HepG2 (cell line): ENCODE measurements around the gene MBLAC1. TPM values are rescaled to one million over a fixed set of nuclear protein-coding genes. Genes with fewer than 3 reads are reported as not detected.

Experiments used
- ARID2 ChIP-seq: sonication (generic); formaldehyde crosslinking; IDR thresholded peaks from 2 replicates; pipeline ENCODE4 v1.8.1; 2022; ENCODE audit warnings: mild to moderate bottlenecking, missing genetic modification reagents, borderline replicate concordance
- EED ChIP-seq: sonication (generic); formaldehyde crosslinking; IDR thresholded peaks from 2 replicates; pipeline ENCODE4 v1.5.0; 2020; ENCODE audit warnings: mild to moderate bottlenecking, missing genetic modification reagents
- EHMT2 ChIP-seq: fragments of 200-600 bp; sonication (generic); IDR thresholded peaks from 2 replicates; pipeline ENCODE4 v1.7.0; 2017; ENCODE audit warnings: antibody characterized with exemption, low read depth, low read length, borderline replicate concordance
- ELF4 ChIP-seq: sonication (generic); formaldehyde crosslinking; IDR thresholded peaks from 2 replicates; pipeline ENCODE4 v1.5.0; 2020; ENCODE audit warnings: missing genetic modification reagents, mild to moderate bottlenecking, moderate library complexity, borderline replicate concordance
- FOXK2 ChIP-seq: fragments of 450-650 bp; IDR thresholded peaks from 2 replicates; pipeline ENCODE4 v1.6.1; 2016
- GATA4 ChIP-seq: sonication (generic); IDR thresholded peaks from 2 replicates; pipeline ENCODE4 v1.6.1; 2016; ENCODE audit warnings: antibody characterized with exemption, low read depth, borderline replicate concordance
- GTF3A ChIP-seq: sonication (generic); formaldehyde crosslinking; conservative IDR thresholded peaks from 2 replicates; pipeline ENCODE4 v1.4.0; 2020; ENCODE audit warnings: mild to moderate bottlenecking, missing genetic modification reagents
- HHEX ChIP-seq: IDR thresholded peaks from 2 replicates; pipeline ENCODE4 v1.6.1; 2016; ENCODE audit warnings: control low read depth
- HNF4G ChIP-seq, 2 experiments: sonication (generic) in 1 of 2; formaldehyde crosslinking in 1 of 2; IDR thresholded peaks; 2 replicates each; pipeline versions ENCODE4 v1.4.0 to v1.6.1; 2011 to 2020; ENCODE audit warnings: borderline replicate concordance in 2 of 2, low read depth in 2 of 2, mild to moderate bottlenecking in 2 of 2, low read length in 1 of 2, missing genetic modification reagents in 1 of 2, moderate library complexity in 1 of 2
- ISL2 ChIP-seq: sonication (generic); formaldehyde crosslinking; IDR thresholded peaks from 2 replicates; pipeline ENCODE4 v1.5.0; 2020; ENCODE audit warnings: missing genetic modification reagents
- JDP2 ChIP-seq: sonication (generic); formaldehyde crosslinking; IDR thresholded peaks from 2 replicates; pipeline ENCODE4 v1.8.1; 2022; ENCODE audit warnings: missing genetic modification reagents, borderline replicate concordance
- KDM6A ChIP-seq: IDR thresholded peaks from 2 replicates; pipeline ENCODE4 v1.6.1; 2016; ENCODE audit warnings: low read depth
- KMT2B ChIP-seq: IDR thresholded peaks from 2 replicates; pipeline ENCODE4 v1.6.1; 2016; ENCODE audit warnings: missing genetic modification reagents, missing compliant biosample characterization
- NCOR1 ChIP-seq: fragments of 200-600 bp; sonication (generic); IDR thresholded peaks from 2 replicates; pipeline ENCODE4 v1.7.0; 2017; ENCODE audit warnings: antibody characterized with exemption, low read length, borderline replicate concordance
- PAF1 ChIP-seq: IDR thresholded peaks from 2 replicates; pipeline ENCODE4 v1.6.1; 2016; ENCODE audit warnings: missing genetic modification reagents, missing compliant biosample characterization
- SMYD3 ChIP-seq: sonication (generic); formaldehyde crosslinking; IDR thresholded peaks from 2 replicates; pipeline ENCODE4 v1.8.1; 2023; ENCODE audit warnings: mild to moderate bottlenecking, missing genetic modification reagents
- THYN1 ChIP-seq: sonication (generic); formaldehyde crosslinking; IDR thresholded peaks from 2 replicates; pipeline ENCODE4 v1.8.1; 2023; ENCODE audit warnings: low read depth, mild to moderate bottlenecking, moderate library complexity, missing genetic modification reagents, borderline replicate concordance
- ZBTB1 ChIP-seq: sonication (generic); formaldehyde crosslinking; IDR thresholded peaks from 2 replicates; pipeline ENCODE4 v1.4.0; 2020; ENCODE audit warnings: missing genetic modification reagents, borderline replicate concordance
- ZFY ChIP-seq: sonication (generic); formaldehyde crosslinking; IDR thresholded peaks from 2 replicates; pipeline ENCODE4 v1.4.0; 2020; ENCODE audit warnings: missing genetic modification reagents
- ZMAT3 ChIP-seq: sonication (generic); formaldehyde crosslinking; conservative IDR thresholded peaks from 2 replicates; pipeline ENCODE4 v1.7.0; 2021; ENCODE audit warnings: missing genetic modification reagents
- ZNF235 ChIP-seq: sonication (generic); formaldehyde crosslinking; IDR thresholded peaks from 2 replicates; pipeline ENCODE4 v1.8.1; 2023; ENCODE audit warnings: mild to moderate bottlenecking, missing genetic modification reagents, borderline replicate concordance
- ZSCAN20 ChIP-seq: sonication (generic); formaldehyde crosslinking; IDR thresholded peaks from 2 replicates; pipeline ENCODE4 v1.4.0; 2020; ENCODE audit warnings: missing genetic modification reagents, mild to moderate bottlenecking, borderline replicate concordance
- polyA plus RNA-seq, 8 experiments: library from polyadenylated mRNA; depleted of rRNA in 3 of 8; stranded (reverse) in 7 of 8; unstranded in 1 of 8; fragments of >200 nt; fragmentation: Illumina TruSeq in 4 of 8; extraction: Trizol in 4 of 8; gene quantifications; 2 replicates each; pipeline versions ENCODE4 v1.2.1 to v1.2.3, GENCODE V29; 2011 to 2016; ENCODE audit warnings: low read depth in 4 of 8, missing spikeins in 1 of 8, mixed read lengths in 1 of 8; ENCODE audit not compliant: insufficient read depth in 1 of 8
- total RNA-seq, 5 experiments: library from RNA; depleted of rRNA; stranded (reverse); fragments of >200 nt; fragmentation: Illumina TruSeq; extraction: Trizol; gene quantifications; 2 replicates each; pipeline ENCODE4 v1.2.3, GENCODE V29; 2016; ENCODE audit warnings: low read depth in 1 of 5
- TF ChIP-seq, protein P1 (sequence below): sonication (generic); formaldehyde crosslinking; IDR thresholded peaks from 2 replicates; pipeline ENCODE4 v1.5.0; 2020; ENCODE audit warnings: mild to moderate bottlenecking, low read depth, missing genetic modification reagents, borderline replicate concordance
- TF ChIP-seq, protein P2 (sequence below): sonication (generic); formaldehyde crosslinking; IDR thresholded peaks from 2 replicates; pipeline ENCODE4 v1.4.0; 2020; ENCODE audit warnings: mild to moderate bottlenecking, missing genetic modification reagents
- TF ChIP-seq, protein P3 (sequence below): sonication (generic); formaldehyde crosslinking; IDR thresholded peaks from 2 replicates; pipeline ENCODE4; 2020; ENCODE audit warnings: missing genetic modification reagents, mild to moderate bottlenecking, borderline replicate concordance

Gene MBLAC1
- total and polyA plus RNA-seq, 2 of the 13 experiments (the other 11 are each of a cell fraction or from before 2014, with no cell fraction given): 0.79 to 2.1 TPM

- TF ChIP-seq, protein P1, sequence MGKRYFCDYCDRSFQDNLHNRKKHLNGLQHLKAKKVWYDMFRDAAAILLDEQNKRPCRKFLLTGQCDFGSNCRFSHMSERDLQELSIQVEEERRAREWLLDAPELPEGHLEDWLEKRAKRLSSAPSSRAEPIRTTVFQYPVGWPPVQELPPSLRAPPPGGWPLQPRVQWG (CRISPR knock-in tag): no peak
- TF ChIP-seq ZNF235 (CRISPR knock-in tag): no peak; the same call in 1 of the 2 replicates
- TF ChIP-seq, protein P2, sequence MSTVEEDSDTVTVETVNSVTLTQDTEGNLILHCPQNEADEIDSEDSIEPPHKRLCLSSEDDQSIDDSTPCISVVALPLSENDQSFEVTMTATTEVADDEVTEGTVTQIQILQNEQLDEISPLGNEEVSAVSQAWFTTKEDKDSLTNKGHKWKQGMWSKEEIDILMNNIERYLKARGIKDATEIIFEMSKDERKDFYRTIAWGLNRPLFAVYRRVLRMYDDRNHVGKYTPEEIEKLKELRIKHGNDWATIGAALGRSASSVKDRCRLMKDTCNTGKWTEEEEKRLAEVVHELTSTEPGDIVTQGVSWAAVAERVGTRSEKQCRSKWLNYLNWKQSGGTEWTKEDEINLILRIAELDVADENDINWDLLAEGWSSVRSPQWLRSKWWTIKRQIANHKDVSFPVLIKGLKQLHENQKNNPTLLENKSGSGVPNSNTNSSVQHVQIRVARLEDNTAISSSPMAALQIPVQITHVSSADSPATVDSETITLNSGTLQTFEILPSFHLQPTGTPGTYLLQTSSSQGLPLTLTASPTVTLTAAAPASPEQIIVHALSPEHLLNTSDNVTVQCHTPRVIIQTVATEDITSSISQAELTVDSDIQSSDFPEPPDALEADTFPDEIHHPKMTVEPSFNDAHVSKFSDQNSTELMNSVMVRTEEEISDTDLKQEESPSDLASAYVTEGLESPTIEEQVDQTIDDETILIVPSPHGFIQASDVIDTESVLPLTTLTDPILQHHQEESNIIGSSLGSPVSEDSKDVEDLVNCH (CRISPR knock-in tag): no peak
- TF ChIP-seq ELF4 (CRISPR knock-in tag): peak; percentile 52; the same call in 1 of the 2 replicates
- TF ChIP-seq NCOR1: no peak
- no peak for TF ChIP-seq THYN1 (CRISPR knock-in tag)
- TF ChIP-seq FOXK2: no peak
- 0 out of 2 replicates have a peak, but pooled peaks have one; percentile 20 for TF ChIP-seq ZMAT3 (CRISPR knock-in tag)
- no peak for TF ChIP-seq SMYD3
- no peak for TF ChIP-seq PAF1
- peak; percentile 75 for TF ChIP-seq KMT2B (CRISPR knock-in tag)
- no peak for TF ChIP-seq ZFY
- no peak for TF ChIP-seq KDM6A (CRISPR knock-in tag)
- no peak for TF ChIP-seq ZBTB1
- TF ChIP-seq EED (CRISPR knock-in tag): no peak
- no peak for TF ChIP-seq GTF3A
- TF ChIP-seq, protein P3, sequence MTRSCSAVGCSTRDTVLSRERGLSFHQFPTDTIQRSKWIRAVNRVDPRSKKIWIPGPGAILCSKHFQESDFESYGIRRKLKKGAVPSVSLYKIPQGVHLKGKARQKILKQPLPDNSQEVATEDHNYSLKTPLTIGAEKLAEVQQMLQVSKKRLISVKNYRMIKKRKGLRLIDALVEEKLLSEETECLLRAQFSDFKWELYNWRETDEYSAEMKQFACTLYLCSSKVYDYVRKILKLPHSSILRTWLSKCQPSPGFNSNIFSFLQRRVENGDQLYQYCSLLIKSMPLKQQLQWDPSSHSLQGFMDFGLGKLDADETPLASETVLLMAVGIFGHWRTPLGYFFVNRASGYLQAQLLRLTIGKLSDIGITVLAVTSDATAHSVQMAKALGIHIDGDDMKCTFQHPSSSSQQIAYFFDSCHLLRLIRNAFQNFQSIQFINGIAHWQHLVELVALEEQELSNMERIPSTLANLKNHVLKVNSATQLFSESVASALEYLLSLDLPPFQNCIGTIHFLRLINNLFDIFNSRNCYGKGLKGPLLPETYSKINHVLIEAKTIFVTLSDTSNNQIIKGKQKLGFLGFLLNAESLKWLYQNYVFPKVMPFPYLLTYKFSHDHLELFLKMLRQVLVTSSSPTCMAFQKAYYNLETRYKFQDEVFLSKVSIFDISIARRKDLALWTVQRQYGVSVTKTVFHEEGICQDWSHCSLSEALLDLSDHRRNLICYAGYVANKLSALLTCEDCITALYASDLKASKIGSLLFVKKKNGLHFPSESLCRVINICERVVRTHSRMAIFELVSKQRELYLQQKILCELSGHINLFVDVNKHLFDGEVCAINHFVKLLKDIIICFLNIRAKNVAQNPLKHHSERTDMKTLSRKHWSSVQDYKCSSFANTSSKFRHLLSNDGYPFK (CRISPR knock-in tag): peak; percentile 53; the same call in 1 of the 2 replicates
- no peak for TF ChIP-seq EHMT2
- no peak for TF ChIP-seq ARID2 (CRISPR knock-in tag)
- TF ChIP-seq ISL2 (CRISPR knock-in tag): peak; percentile 62
- no peak for TF ChIP-seq GATA4
- TF ChIP-seq ZSCAN20 (CRISPR knock-in tag): peak; percentile 92; the same call in 1 of the 2 replicates
- no peak; the same call in 1 of the 2 replicates for TF ChIP-seq JDP2 (CRISPR knock-in tag)
- no peak for TF ChIP-seq HHEX
- peak; percentile 8; the same call in 1 of the 2 replicates for TF ChIP-seq HNF4G (IDR thresholded peaks at IDR 0.05; ENCODE audit: borderline replicate concordance, low read depth, low read length)
- no peak for TF ChIP-seq HNF4G (CRISPR knock-in tag; IDR thresholded peaks at IDR 0.05; ENCODE audit: borderline replicate concordance, low read depth)
Observed at GRCh38 chr7:100119072-100119969, 7.4 kb upstream of the MBLAC1 start, which contains the start of the genes CNPY4 and TAF6 (continued).
